Right lobe of liver (tissue), 4 donors: Measurements from ENCODE around the gene FAM3A.

Experiments used
- POLR2A ChIP-seq: fragments of 450-650 bp; IDR thresholded peaks from one replicate; pipeline ENCODE4 v1.6.1; 2017; ENCODE audit warnings: antibody characterized with exemption, mild to moderate bottlenecking
- TF ChIP-seq, protein P1 (sequence below), 4 donors: fragments of 200-600 bp in 3 of 4; fragments of 450-650 bp in 1 of 4; IDR thresholded peaks; one replicate each; pipeline versions ENCODE4 v1.5.1 to v1.8.0; 2016 to 2022; ENCODE audit warnings: antibody characterized with exemption in 4 of 4, mild to moderate bottlenecking in 2 of 4
- donor health status: DM: no; HTN: no; CAD: no.
- donor health status: DM: no; HTN: no; CAD: no.
- donor health status: DM: no; HTN: yes; CAD: no.

GRCh38 chrX:154476821-154477220, 39.2 kb downstream of the FAM3A start:
- TF ChIP-seq, protein P1, sequence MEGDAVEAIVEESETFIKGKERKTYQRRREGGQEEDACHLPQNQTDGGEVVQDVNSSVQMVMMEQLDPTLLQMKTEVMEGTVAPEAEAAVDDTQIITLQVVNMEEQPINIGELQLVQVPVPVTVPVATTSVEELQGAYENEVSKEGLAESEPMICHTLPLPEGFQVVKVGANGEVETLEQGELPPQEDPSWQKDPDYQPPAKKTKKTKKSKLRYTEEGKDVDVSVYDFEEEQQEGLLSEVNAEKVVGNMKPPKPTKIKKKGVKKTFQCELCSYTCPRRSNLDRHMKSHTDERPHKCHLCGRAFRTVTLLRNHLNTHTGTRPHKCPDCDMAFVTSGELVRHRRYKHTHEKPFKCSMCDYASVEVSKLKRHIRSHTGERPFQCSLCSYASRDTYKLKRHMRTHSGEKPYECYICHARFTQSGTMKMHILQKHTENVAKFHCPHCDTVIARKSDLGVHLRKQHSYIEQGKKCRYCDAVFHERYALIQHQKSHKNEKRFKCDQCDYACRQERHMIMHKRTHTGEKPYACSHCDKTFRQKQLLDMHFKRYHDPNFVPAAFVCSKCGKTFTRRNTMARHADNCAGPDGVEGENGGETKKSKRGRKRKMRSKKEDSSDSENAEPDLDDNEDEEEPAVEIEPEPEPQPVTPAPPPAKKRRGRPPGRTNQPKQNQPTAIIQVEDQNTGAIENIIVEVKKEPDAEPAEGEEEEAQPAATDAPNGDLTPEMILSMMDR (IDR thresholded peaks at IDR 0.05) = no peak
- TF ChIP-seq POLR2A = no peak
